GM20000 (cell line): ENCODE results near the gene SMIM22.
"Not testable (repeated sequence)": the region's sequence is repeated elsewhere in the genome, so short reads cannot be mapped to it uniquely, and the experiment has no call there.

Source experiments
- DNase-seq: peaks from one replicate; pipeline ENCODE4 v3.0.0; 2012; ENCODE audit warnings: low spot score
- CTCF ChIP-seq: IDR thresholded peaks from 2 replicates; pipeline ENCODE4 v1.5.1; 2012; ENCODE audit warnings: mild to moderate bottlenecking, control low read depth; ENCODE audit errors: extremely low read depth, missing control alignments

SMIM22 gene

GRCh38 chr16:4783951-4784336 lies 11.2 kb upstream of the SMIM22 start:
- TF ChIP-seq CTCF = no peak
- DNase-seq = no peak

- DNase-seq = not testable (repeated sequence)
These were observed 10.7 kb upstream of the SMIM22 start for GRCh38 chr16:4784444-4784987.

GRCh38 chr16:4785758-4786433 lies 9.3 kb upstream of the SMIM22 start:
- TF ChIP-seq CTCF = no peak
- no peak for DNase-seq

- no peak for TF ChIP-seq CTCF
- no peak for DNase-seq
These were observed 8.1 kb upstream of the SMIM22 start for GRCh38 chr16:4787068-4787467.

GRCh38 chr16:4787627-4788482 lies 7.3 kb upstream of the SMIM22 start, which contains the start of gene SEPTIN12:
Gene SEPTIN12 (minus strand): TSS chr16:4788345. CDS start chr16:4787645, 700 bp downstream.
- TF ChIP-seq CTCF = no peak

GRCh38 chr16:4788489-4788889 lies 6.7 kb upstream of the SMIM22 start:
- no peak for TF ChIP-seq CTCF
- DNase-seq = no peak

More at GRCh38 chr16:4787627-4788482, 7.3 kb upstream of the SMIM22 start, which contains the start of gene SEPTIN12:
- no peak for DNase-seq

- TF ChIP-seq CTCF = no peak
These were observed 6.3 kb upstream of the SMIM22 start for GRCh38 chr16:4788910-4789309.

More at GRCh38 chr16:4788910-4789309, 6.3 kb upstream of the SMIM22 start:
- DNase-seq = no peak
